ENCODE measurements around the gene BIVM. TPM values are rescaled to one million over a fixed set of nuclear protein-coding genes. Genes with fewer than 3 reads are reported as not detected.

BIVM gene
- total and polyA plus RNA-seq, 4 donors = 7.4 to 17.8 (median 11.3) TPM

DNA sequence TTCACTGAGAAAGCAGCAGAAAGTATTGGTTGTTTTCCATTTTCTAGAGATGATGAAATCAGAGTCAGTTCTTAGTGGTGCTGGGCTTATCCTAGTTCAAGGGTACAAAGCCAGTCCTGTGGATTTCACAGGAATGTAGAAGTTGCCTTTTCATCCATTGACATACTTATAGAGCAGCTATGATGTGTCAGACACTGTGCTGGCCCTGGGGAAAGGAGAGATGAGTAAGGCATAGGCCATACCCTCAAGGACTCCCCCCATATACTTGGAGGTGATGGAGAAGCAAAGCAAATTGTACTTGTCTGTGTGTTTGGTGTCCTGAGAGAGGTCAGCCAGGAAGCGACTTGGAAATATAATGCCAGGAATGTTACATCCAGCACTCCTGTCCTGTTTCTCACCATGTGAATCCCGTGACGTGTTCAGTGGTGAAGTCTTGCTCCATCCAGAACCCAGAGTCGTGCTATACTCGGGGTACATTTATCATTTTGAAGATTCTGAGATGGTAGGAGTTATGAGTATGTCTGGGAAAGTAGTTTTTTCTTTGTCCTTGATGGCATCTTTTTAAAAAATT is 69.5 kb downstream of the BIVM start:
- Histone ChIP-seq H3K4me3 (ENCODE audit: low read depth in 1 of 3, low read length in 3 of 3) (no peak overlapping the region), H3K4me1 (ENCODE audit: control insufficient read depth in 4 of 4, insufficient read depth in 4 of 4, low read length in 3 of 4) (peaks cover 0 to 16% (median 13%) of the 10 kb centered on the region in 4 donors), H3K36me3 (ENCODE audit: control insufficient read depth in 4 of 4, insufficient read depth in 3 of 4, low read depth in 1 of 4, low read length in 3 of 4) (peaks cover 12 to 65% (median 58%) of the 10 kb centered on the region in 4 donors), H3K9me3 (ENCODE audit: control insufficient read depth in 4 of 4, low read length in 3 of 4) (no peaks in the 10 kb centered on the region), H3K27me3 (ENCODE audit: control insufficient read depth in 4 of 4, insufficient read depth in 4 of 4, low read length in 3 of 4) (no peaks in the 10 kb centered on the region), H3K27ac (ENCODE audit: low read depth in 1 of 2, low read length in 2 of 2) (no peak overlapping the region), H3K9ac (ENCODE audit: low read depth in 1 of 2, low read length in 2 of 2) (no peak overlapping the region)
- WGBS = 92% methylated on average over 5 of the region's 5 CpGs
- DNase-seq (ENCODE audit: low spot score) = no peak
- no peak for TF ChIP-seq RXRA (IDR thresholded peaks at IDR 0.05)
- no peak for TF ChIP-seq NR2F2 (IDR thresholded peaks at IDR 0.05)
- TF ChIP-seq RAD21 (IDR thresholded peaks at IDR 0.05) = no peak
- no peak for TF ChIP-seq SP1 (IDR thresholded peaks at IDR 0.05)
- TF ChIP-seq, protein P1, sequence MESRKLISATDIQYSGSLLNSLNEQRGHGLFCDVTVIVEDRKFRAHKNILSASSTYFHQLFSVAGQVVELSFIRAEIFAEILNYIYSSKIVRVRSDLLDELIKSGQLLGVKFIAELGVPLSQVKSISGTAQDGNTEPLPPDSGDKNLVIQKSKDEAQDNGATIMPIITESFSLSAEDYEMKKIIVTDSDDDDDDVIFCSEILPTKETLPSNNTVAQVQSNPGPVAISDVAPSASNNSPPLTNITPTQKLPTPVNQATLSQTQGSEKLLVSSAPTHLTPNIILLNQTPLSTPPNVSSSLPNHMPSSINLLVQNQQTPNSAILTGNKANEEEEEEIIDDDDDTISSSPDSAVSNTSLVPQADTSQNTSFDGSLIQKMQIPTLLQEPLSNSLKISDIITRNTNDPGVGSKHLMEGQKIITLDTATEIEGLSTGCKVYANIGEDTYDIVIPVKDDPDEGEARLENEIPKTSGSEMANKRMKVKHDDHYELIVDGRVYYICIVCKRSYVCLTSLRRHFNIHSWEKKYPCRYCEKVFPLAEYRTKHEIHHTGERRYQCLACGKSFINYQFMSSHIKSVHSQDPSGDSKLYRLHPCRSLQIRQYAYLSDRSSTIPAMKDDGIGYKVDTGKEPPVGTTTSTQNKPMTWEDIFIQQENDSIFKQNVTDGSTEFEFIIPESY (IDR thresholded peaks at IDR 0.05) = no peak
- TF ChIP-seq CTCF (IDR thresholded peaks at IDR 0.05; ENCODE audit: low read depth, low read length, missing input control) = no peak
- no peak for TF ChIP-seq REST (IDR thresholded peaks at IDR 0.05)
- no peak for TF ChIP-seq HNF4G (IDR thresholded peaks at IDR 0.05)
- TF ChIP-seq, protein P2, sequence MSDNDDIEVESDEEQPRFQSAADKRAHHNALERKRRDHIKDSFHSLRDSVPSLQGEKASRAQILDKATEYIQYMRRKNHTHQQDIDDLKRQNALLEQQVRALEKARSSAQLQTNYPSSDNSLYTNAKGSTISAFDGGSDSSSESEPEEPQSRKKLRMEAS (IDR thresholded peaks at IDR 0.05) = no peak
- TF ChIP-seq FOXA2 (IDR thresholded peaks at IDR 0.05) = no peak
- TF ChIP-seq EGR1 (IDR thresholded peaks at IDR 0.05; ENCODE audit: low read depth in 2 of 2) = no peak
- no peak for TF ChIP-seq GABPA (IDR thresholded peaks at IDR 0.05 in 1 of 2, conservative IDR thresholded peaks at IDR 0.05 in 1 of 2)
- TF ChIP-seq JUND (IDR thresholded peaks at IDR 0.05) = no peak

GRCh38 chr13:102869948-102870676 is 71.2 kb downstream of the BIVM start:
- H3K36me3 ChIP-seq (ENCODE audit: control insufficient read depth in 4 of 4, insufficient read depth in 3 of 4, low read depth in 1 of 4, low read length in 3 of 4) = peaks cover 12 to 64% (median 57%) of the 10 kb centered on the region in 4 donors
- H3K4me3 ChIP-seq (ENCODE audit: low read depth in 1 of 3, low read length in 3 of 3) = no peak overlapping the region
- no peaks in the 10 kb centered on the region for H3K9me3 ChIP-seq (ENCODE audit: control insufficient read depth in 4 of 4, low read length in 3 of 4)
- H3K27me3 ChIP-seq (ENCODE audit: control insufficient read depth in 4 of 4, insufficient read depth in 4 of 4, low read length in 3 of 4) = no peaks in the 10 kb centered on the region
- no peak overlapping the region for H3K27ac ChIP-seq (ENCODE audit: low read depth in 1 of 2, low read length in 2 of 2)
- no peak for DNase-seq (ENCODE audit: low spot score)
- WGBS = 57% methylated on average over 5 of the region's 5 CpGs
- H3K9ac ChIP-seq (ENCODE audit: low read depth in 1 of 2, low read length in 2 of 2) = no peak overlapping the region
- peaks cover 0 to 4% (median 2%) of the 10 kb centered on the region in 4 donors for H3K4me1 ChIP-seq (ENCODE audit: control insufficient read depth in 4 of 4, insufficient read depth in 4 of 4, low read length in 3 of 4)
- TF ChIP-seq HNF4G (IDR thresholded peaks at IDR 0.05) (no peak), TAF1 (conservative IDR thresholded peaks at IDR 0.05) (no peak), FOXA1 (IDR thresholded peaks at IDR 0.05) (no peak), YY1 (IDR thresholded peaks at IDR 0.05) (no peak), RXRA (IDR thresholded peaks at IDR 0.05) (no peak)
- TF ChIP-seq, protein P3, sequence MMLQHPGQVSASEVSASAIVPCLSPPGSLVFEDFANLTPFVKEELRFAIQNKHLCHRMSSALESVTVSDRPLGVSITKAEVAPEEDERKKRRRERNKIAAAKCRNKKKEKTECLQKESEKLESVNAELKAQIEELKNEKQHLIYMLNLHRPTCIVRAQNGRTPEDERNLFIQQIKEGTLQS (IDR thresholded peaks at IDR 0.05) = no peak
